GM13976 (cell line): Measurements from ENCODE around the gene SDK1.

Source experiments
- DNase-seq: peaks from one replicate; pipeline ENCODE4 v3.0.0; 2012; ENCODE audit warnings: low spot score
- in situ Hi-C: fragments of 300-500 bp; cut with MboI; formaldehyde crosslinking; loops from one replicate; pipeline ENCODE4 v1.12.0; 2022; ENCODE audit warnings: low sequenced_read_pairs, mixed read lengths, inconsistent platforms; ENCODE audit not compliant: unreplicated experiment
- TF ChIP-seq, protein P1 (sequence below): IDR thresholded peaks from 2 replicates; pipeline ENCODE4 v1.5.1; 2012; ENCODE audit warnings: borderline replicate concordance, mild to moderate bottlenecking; ENCODE audit not compliant: insufficient read depth; ENCODE audit errors: extremely low read depth, missing control alignments, control extremely low read depth

SDK1 gene

DNA sequence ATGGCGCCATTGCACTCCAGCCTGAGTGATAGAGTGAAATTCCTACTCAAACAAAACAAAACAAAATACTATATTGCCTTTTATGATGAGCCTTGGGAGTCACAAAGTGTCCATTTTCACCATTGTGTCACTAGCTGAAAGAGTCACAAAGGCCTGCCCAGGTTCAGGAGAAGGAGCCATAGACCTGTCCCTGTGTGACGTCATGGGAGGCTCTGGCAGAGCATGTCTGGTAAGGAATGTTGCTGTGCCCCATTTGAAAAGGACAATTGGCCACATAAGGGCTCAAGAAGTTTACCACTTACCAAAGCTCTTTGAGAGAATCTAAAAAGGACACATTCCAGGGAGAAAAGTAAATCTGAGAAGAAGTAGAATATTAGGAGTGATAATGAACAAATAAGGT, 367.7 kb downstream of the SDK1 start:
- in situ Hi-C loops, result no loop called here
- DNase-seq, result no peak
- TF ChIP-seq, protein P1, sequence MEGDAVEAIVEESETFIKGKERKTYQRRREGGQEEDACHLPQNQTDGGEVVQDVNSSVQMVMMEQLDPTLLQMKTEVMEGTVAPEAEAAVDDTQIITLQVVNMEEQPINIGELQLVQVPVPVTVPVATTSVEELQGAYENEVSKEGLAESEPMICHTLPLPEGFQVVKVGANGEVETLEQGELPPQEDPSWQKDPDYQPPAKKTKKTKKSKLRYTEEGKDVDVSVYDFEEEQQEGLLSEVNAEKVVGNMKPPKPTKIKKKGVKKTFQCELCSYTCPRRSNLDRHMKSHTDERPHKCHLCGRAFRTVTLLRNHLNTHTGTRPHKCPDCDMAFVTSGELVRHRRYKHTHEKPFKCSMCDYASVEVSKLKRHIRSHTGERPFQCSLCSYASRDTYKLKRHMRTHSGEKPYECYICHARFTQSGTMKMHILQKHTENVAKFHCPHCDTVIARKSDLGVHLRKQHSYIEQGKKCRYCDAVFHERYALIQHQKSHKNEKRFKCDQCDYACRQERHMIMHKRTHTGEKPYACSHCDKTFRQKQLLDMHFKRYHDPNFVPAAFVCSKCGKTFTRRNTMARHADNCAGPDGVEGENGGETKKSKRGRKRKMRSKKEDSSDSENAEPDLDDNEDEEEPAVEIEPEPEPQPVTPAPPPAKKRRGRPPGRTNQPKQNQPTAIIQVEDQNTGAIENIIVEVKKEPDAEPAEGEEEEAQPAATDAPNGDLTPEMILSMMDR, result no peak

GRCh38 chr7:3670898-3671297, 369.8 kb downstream of the SDK1 start:
- no peak for DNase-seq
- in situ Hi-C loops, result no loop called here

DNA sequence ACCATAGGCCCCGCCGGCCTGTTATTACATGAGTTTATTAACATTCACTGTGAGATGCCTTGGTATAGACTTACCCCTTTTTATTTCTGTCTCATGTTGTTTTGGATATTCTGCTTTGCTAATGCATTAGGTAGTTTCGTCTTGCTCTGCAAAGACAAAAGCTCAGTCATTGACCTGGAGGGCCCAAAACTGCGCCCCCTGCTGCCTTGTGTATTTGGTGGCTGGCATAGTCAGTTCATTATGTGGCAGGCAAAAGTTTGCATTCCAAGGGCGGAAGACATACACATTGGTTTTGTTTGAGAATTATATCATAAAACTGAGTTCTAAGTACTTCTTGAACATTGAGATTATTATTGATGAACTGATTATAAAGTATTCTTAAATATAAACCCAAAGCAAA, 372.5 kb downstream of the SDK1 start:
- TF ChIP-seq, protein P1, result no peak
- DNase-seq, result no peak
- in situ Hi-C loops, result no loop called here

More at GRCh38 chr7:3670898-3671297, 369.8 kb downstream of the SDK1 start:
- TF ChIP-seq, protein P1, result no peak

DNA sequence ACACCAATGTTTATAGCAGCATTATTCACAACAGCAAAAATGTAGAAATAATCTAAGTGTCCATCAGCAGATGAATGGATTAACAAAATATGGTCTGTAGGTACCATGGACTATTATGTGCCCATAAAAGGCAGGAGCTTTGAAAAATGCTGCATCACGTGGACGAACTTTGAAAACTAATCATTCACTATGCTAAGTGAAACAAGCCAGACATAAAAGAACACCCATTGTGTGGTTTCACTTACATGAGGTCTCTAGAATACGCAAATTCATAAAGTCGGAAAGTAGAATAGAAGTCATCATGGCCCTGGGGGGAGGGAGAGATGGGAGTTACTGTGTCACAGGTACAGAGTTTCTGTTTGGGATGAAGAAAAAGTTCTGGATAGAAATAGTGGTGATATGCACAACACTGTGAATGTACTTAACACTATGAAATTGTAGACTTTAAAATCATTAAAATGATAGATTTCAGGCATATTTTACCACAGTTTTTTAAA, 377.3 kb downstream of the SDK1 start:
- no peak for DNase-seq
- TF ChIP-seq, protein P1, result no peak
- in situ Hi-C loops, result no loop called here

DNA sequence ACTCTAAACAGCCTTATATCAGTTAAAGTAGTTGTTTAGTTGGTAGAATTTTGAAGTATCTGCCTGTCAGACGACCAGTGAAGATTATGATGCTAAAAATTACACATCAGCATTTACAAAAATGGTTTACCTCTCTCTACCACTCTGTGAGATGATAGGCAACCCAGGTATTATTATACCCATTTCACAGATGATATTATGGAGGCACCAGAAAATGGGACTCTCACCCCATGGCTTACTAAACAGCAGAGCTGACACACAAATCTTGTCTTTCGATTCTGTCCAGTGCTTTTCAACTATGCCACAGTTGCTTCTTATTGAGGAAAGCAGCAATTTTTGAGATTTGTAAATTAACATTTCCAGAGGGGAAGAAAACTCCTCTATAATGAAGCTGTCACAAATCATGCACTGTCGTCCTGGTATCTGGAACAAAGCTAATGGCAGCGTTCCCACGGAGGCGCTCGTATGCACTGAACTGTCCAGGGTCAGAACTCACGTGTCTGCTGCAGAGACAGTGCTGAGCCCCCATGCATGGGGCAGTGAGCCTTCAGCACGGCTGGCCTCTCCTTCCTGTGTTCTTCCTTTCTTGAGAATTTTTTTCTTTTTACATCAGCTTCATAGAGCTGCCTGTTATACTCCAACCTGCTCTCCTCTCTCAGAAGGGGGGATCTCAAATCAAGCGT, 381.1 kb downstream of the SDK1 start:
- TF ChIP-seq, protein P1, result no peak
- no peak for DNase-seq
- in situ Hi-C loops, result no loop called here

DNA sequence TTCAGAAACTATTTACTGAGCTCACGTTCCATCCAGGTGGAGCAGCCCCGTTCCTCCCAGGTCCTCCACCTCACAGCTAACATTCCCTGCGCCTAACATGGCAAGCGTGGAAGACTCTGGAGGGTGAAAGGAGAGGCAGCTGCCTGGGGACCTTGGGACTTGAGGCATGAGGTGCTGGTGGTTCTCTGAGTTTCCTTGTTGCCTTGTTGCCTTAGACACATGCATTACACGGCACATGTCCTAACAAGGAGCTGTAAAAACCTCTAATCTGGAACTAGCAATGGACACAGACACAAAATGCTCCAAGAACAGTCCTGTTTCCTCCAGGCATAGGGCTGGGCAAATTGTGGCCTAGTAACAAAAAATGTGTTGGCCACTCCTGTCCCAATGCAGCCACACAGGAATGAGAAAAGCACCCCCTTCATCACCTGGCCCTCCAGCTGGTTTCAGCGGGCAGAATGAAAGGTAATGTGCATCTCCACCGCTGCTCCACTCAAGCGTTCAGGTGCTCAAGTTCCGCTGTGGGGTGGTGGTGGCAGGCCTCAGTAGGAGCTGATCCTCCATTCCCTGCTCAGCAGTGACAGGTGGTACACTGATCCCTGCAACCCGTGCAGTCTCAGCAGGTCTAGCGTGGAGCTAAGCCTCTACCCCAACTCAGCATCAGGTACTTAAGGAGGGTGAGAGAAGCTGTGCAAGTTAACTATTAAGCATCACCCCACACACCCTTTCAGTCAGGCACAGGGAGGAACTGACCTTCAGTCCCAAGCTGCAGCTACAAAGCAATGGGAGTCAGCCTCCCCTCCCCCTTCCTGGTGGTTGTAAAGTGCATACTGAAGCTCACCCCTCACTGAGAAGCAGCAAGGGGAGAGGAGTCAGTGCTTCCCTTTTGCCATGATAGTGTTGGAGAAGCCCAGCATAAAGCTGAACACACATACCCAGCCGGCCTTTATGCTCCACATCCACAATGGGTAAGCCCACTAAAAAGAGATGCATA, 382.8 kb downstream of the SDK1 start:
- in situ Hi-C loops, result no loop called here
- TF ChIP-seq, protein P1, result no peak
- DNase-seq, result no peak
